ENCODE results near the gene NDST1.

The NDST1 gene

GRCh38 chr5:150604010-150604409, 96.1 kb downstream of the NDST1 start:
- Histone ChIP-seq H3K79me2 (ENCODE audit: insufficient read depth, low read length) (no peaks in the 10 kb centered on the region), H3K36me3 (ENCODE audit: insufficient read depth, low read length) (no peaks in the 10 kb centered on the region), H4K20me1 (ENCODE audit: insufficient read depth, low read length) (no peaks in the 10 kb centered on the region), H3K4me3 (ENCODE audit: low read depth, low read length, poor library complexity, severe bottlenecking) (no peak overlapping the region), H3K27ac (ENCODE audit: low read depth, low read length, poor library complexity, severe bottlenecking) (no peak overlapping the region), H2AFZ (ENCODE audit: low read length) (no peak overlapping the region), H3K9me2 (ENCODE audit: low read depth, low read length) (no peaks in the 10 kb centered on the region), H3F3A (ENCODE audit: insufficient read depth, low read length) (no peaks in the 10 kb centered on the region), H3K4me2 (ENCODE audit: low read length) (no peak overlapping the region), H3K27me3 (ENCODE audit: insufficient read depth, low read length) (peaks cover 4% of the 10 kb centered on the region; the same call in 1 of the 2 replicates), H3K4me1 (ENCODE audit: insufficient read depth, low read length, severe bottlenecking) (no peaks in the 10 kb centered on the region), H3K9me3 (ENCODE audit: low read length) (no peaks in the 10 kb centered on the region), H3K9ac (ENCODE audit: low read length) (no peak overlapping the region)
- TF ChIP-seq EZH2 (IDR thresholded peaks at IDR 0.05; ENCODE audit: borderline replicate concordance, low read length) (no peak), CTCF (IDR thresholded peaks at IDR 0.05; ENCODE audit: low read length) (no peak)

GRCh38 chr5:150604894-150605440, 97.0 kb downstream of the NDST1 start:
- Histone ChIP-seq H3K27ac (ENCODE audit: low read depth, low read length, poor library complexity, severe bottlenecking) (no peak overlapping the region), H3K4me1 (ENCODE audit: insufficient read depth, low read length, severe bottlenecking) (no peaks in the 10 kb centered on the region), H3F3A (ENCODE audit: insufficient read depth, low read length) (no peaks in the 10 kb centered on the region), H3K9me2 (ENCODE audit: low read depth, low read length) (no peaks in the 10 kb centered on the region), H3K9ac (ENCODE audit: low read length) (no peak overlapping the region), H3K79me2 (ENCODE audit: insufficient read depth, low read length) (no peaks in the 10 kb centered on the region), H3K27me3 (ENCODE audit: insufficient read depth, low read length) (peaks cover 4% of the 10 kb centered on the region; the same call in 1 of the 2 replicates), H3K4me2 (ENCODE audit: low read length) (no peak overlapping the region), H3K4me3 (ENCODE audit: low read depth, low read length, poor library complexity, severe bottlenecking) (no peak overlapping the region), H2AFZ (ENCODE audit: low read length) (no peak overlapping the region), H3K36me3 (ENCODE audit: insufficient read depth, low read length) (no peaks in the 10 kb centered on the region), H3K9me3 (ENCODE audit: low read length) (no peaks in the 10 kb centered on the region), H4K20me1 (ENCODE audit: insufficient read depth, low read length) (no peaks in the 10 kb centered on the region)
- TF ChIP-seq EZH2 (IDR thresholded peaks at IDR 0.05; ENCODE audit: borderline replicate concordance, low read length) (no peak), CTCF (IDR thresholded peaks at IDR 0.05; ENCODE audit: low read length) (no peak)

GRCh38 chr5:150605546-150605945, 97.6 kb downstream of the NDST1 start:
- no peaks in the 10 kb centered on the region for H3K4me1 ChIP-seq (ENCODE audit: insufficient read depth, low read length, severe bottlenecking)
- TF ChIP-seq EZH2 (IDR thresholded peaks at IDR 0.05; ENCODE audit: borderline replicate concordance, low read length) (no peak), CTCF (IDR thresholded peaks at IDR 0.05; ENCODE audit: low read length) (no peak)
- H3K79me2 ChIP-seq (ENCODE audit: insufficient read depth, low read length), result no peaks in the 10 kb centered on the region
- no peak overlapping the region for H3K4me3 ChIP-seq (ENCODE audit: low read depth, low read length, poor library complexity, severe bottlenecking)
- H3K36me3 ChIP-seq (ENCODE audit: insufficient read depth, low read length), result no peaks in the 10 kb centered on the region
- no peaks in the 10 kb centered on the region for H4K20me1 ChIP-seq (ENCODE audit: insufficient read depth, low read length)
- H3K27me3 ChIP-seq (ENCODE audit: insufficient read depth, low read length), result peaks cover 4% of the 10 kb centered on the region; the same call in 1 of the 2 replicates
- H3K9me2 ChIP-seq (ENCODE audit: low read depth, low read length), result no peaks in the 10 kb centered on the region
- no peaks in the 10 kb centered on the region for H3K9me3 ChIP-seq (ENCODE audit: low read length)
- no peaks in the 10 kb centered on the region for H3F3A ChIP-seq (ENCODE audit: insufficient read depth, low read length)
- H2AFZ ChIP-seq (ENCODE audit: low read length), result no peak overlapping the region
- H3K27ac ChIP-seq (ENCODE audit: low read depth, low read length, poor library complexity, severe bottlenecking), result no peak overlapping the region
- no peak overlapping the region for H3K9ac ChIP-seq (ENCODE audit: low read length)
- H3K4me2 ChIP-seq (ENCODE audit: low read length), result no peak overlapping the region
